ENCODE data around the gene PRDX6.

The PRDX6 gene

GRCh38 chr1:173482683-173483082 lies 5.5 kb downstream of the PRDX6 start:
- TF ChIP-seq EZH2phosphoT487 (conservative IDR thresholded peaks at IDR 0.05; ENCODE audit: low read length) (no peak), CTCF (IDR thresholded peaks at IDR 0.05; ENCODE audit: insufficient read depth, low read length, poor library complexity, severe bottlenecking) (no peak)
- Histone ChIP-seq H3K4me2 (ENCODE audit: low read depth, low read length, poor library complexity, severe bottlenecking) (no peak overlapping the region), H3K9me3 (ENCODE audit: insufficient read depth, low read length) (no peaks in the 10 kb centered on the region), H3K9ac (ENCODE audit: low read length) (no peak overlapping the region), H2AFZ (ENCODE audit: low read depth, low read length, severe bottlenecking) (no peak overlapping the region), H3K79me2 (ENCODE audit: insufficient read depth, low read length) (peaks cover 20% of the 10 kb centered on the region), H3K27me3 (ENCODE audit: low read length) (no peaks in the 10 kb centered on the region), H4K20me1 (ENCODE audit: low read depth, low read length) (no peaks in the 10 kb centered on the region), H3K9me2 (replicated peaks; ENCODE audit: insufficient read depth, low read length) (no peaks in the 10 kb centered on the region), H3K36me3 (ENCODE audit: low read length) (peaks cover 48% of the 10 kb centered on the region), H3F3A (ENCODE audit: insufficient read depth) (no peaks in the 10 kb centered on the region), H3K4me3 (ENCODE audit: insufficient read depth, low read length, poor library complexity, severe bottlenecking) (no peak overlapping the region), H3K27ac (ENCODE audit: low read depth, low read length) (no peak overlapping the region)

GRCh38 chr1:173484276-173484675 lies 7.1 kb downstream of the PRDX6 start:
- H2AFZ ChIP-seq (ENCODE audit: low read depth, low read length, severe bottlenecking), result no peak overlapping the region
- no peaks in the 10 kb centered on the region for H3K9me2 ChIP-seq (replicated peaks; ENCODE audit: insufficient read depth, low read length)
- no peak overlapping the region for H3K27ac ChIP-seq (ENCODE audit: low read depth, low read length)
- no peaks in the 10 kb centered on the region for H3K27me3 ChIP-seq (ENCODE audit: low read length)
- TF ChIP-seq CTCF (IDR thresholded peaks at IDR 0.05; ENCODE audit: insufficient read depth, low read length, poor library complexity, severe bottlenecking), result no peak
- TF ChIP-seq EZH2phosphoT487 (conservative IDR thresholded peaks at IDR 0.05; ENCODE audit: low read length), result no peak
- H3K9ac ChIP-seq (ENCODE audit: low read length), result no peak overlapping the region
- H3F3A ChIP-seq (ENCODE audit: insufficient read depth), result no peaks in the 10 kb centered on the region
- no peak overlapping the region for H3K4me2 ChIP-seq (ENCODE audit: low read depth, low read length, poor library complexity, severe bottlenecking)
- H4K20me1 ChIP-seq (ENCODE audit: low read depth, low read length), result no peaks in the 10 kb centered on the region
- peaks cover 4% of the 10 kb centered on the region; the same call in 1 of the 2 replicates for H3K79me2 ChIP-seq (ENCODE audit: insufficient read depth, low read length)
- peaks cover 51% of the 10 kb centered on the region for H3K36me3 ChIP-seq (ENCODE audit: low read length)
- H3K9me3 ChIP-seq (ENCODE audit: insufficient read depth, low read length), result no peaks in the 10 kb centered on the region
- H3K4me3 ChIP-seq (ENCODE audit: insufficient read depth, low read length, poor library complexity, severe bottlenecking), result no peak overlapping the region

DNA sequence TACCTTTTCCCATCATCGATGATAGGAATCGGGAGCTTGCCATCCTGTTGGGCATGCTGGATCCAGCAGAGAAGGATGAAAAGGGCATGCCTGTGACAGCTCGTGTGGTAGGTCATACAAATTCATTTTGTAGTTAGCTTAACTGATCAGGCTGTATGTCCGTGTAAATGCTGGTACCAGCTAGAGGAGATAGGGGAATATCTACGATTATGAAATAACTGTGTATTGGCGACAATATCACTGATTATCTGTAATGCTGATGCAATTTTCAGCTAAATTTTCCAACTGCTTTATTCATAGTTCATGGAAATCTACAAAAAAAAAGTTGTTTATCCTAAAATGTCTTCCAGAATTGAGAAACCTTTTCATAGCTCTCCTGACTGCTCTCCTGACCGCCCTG lies 8.3 kb downstream of the PRDX6 start:
- Histone ChIP-seq H3K4me2 (ENCODE audit: low read depth, low read length, poor library complexity, severe bottlenecking) (no peak overlapping the region), H3K27me3 (ENCODE audit: low read length) (no peaks in the 10 kb centered on the region), H3K9me2 (replicated peaks; ENCODE audit: insufficient read depth, low read length) (no peaks in the 10 kb centered on the region), H3K27ac (ENCODE audit: low read depth, low read length) (no peak overlapping the region), H3K36me3 (ENCODE audit: low read length) (peaks cover 51% of the 10 kb centered on the region), H3K9me3 (ENCODE audit: insufficient read depth, low read length) (no peaks in the 10 kb centered on the region), H3K4me3 (ENCODE audit: insufficient read depth, low read length, poor library complexity, severe bottlenecking) (no peak overlapping the region), H2AFZ (ENCODE audit: low read depth, low read length, severe bottlenecking) (no peak overlapping the region), H3K79me2 (ENCODE audit: insufficient read depth, low read length) (no peaks in the 10 kb centered on the region), H4K20me1 (ENCODE audit: low read depth, low read length) (no peaks in the 10 kb centered on the region), H3F3A (ENCODE audit: insufficient read depth) (no peaks in the 10 kb centered on the region), H3K9ac (ENCODE audit: low read length) (no peak overlapping the region)
- no peak for TF ChIP-seq CTCF (IDR thresholded peaks at IDR 0.05; ENCODE audit: insufficient read depth, low read length, poor library complexity, severe bottlenecking)
- no peak for TF ChIP-seq EZH2phosphoT487 (conservative IDR thresholded peaks at IDR 0.05; ENCODE audit: low read length)
